Stimulated activated CD4-positive, alpha-beta T cell treated with anti-CD3 and anti-CD28 coated beads, Interleukin-1b, Interleukin-23, amount 100 ng/mL, for 4 hours (primary cell): ENCODE data around the gene UCK2.

Source experiments
- DNase-seq, 2 donors: peaks; one replicate each; pipeline ENCODE4 v3.0.0-alpha.2; 2020; ENCODE audit warnings: low read depth in 2 of 2

Gene UCK2

GRCh38 chr1:165900576-165901380 lies 73.4 kb downstream of the UCK2 start:
- DNase-seq, result no peak

- DNase-seq, result no peak
These were observed 75.2 kb downstream of the UCK2 start for GRCh38 chr1:165902565-165902964.

GRCh38 chr1:165903672-165904071 lies 76.3 kb downstream of the UCK2 start:
- no peak for DNase-seq

- no peak for DNase-seq
These were observed 77.5 kb downstream of the UCK2 start for GRCh38 chr1:165904948-165905347.

GRCh38 chr1:165905853-165906252 lies 78.4 kb downstream of the UCK2 start:
- no peak for DNase-seq

GRCh38 chr1:165907256-165907857 lies 79.9 kb downstream of the UCK2 start:
- DNase-seq, result no peak

- no peak for DNase-seq
These were observed 83.5 kb downstream of the UCK2 start for GRCh38 chr1:165910764-165911421.

GRCh38 chr1:165911609-165912281 lies 84.3 kb downstream of the UCK2 start:
- no peak for DNase-seq

GRCh38 chr1:165912638-165913037 lies 85.2 kb downstream of the UCK2 start:
- no peak for DNase-seq

- DNase-seq, result peak; percentile 21 to 58
These were observed 86.9 kb downstream of the UCK2 start for GRCh38 chr1:165914136-165914798.

- no peak for DNase-seq
These were observed 88.1 kb downstream of the UCK2 start for GRCh38 chr1:165915480-165915879.

GRCh38 chr1:165915932-165916348 lies 88.5 kb downstream of the UCK2 start:
- no peak for DNase-seq

GRCh38 chr1:165917166-165917565 lies 89.8 kb downstream of the UCK2 start:
- no peak for DNase-seq

GRCh38 chr1:165924117-165924516 lies 96.7 kb downstream of the UCK2 start:
- no peak for DNase-seq

GRCh38 chr1:165925498-165926079 lies 98.2 kb downstream of the UCK2 start:
- DNase-seq, result no peak

GRCh38 chr1:165927169-165927568 lies 99.8 kb downstream of the UCK2 start:
- DNase-seq, result no peak

GRCh38 chr1:165928075-165928731 lies 100.8 kb downstream of the UCK2 start:
- peak in 1 of 2 donors; percentile 30 for DNase-seq

- DNase-seq, result no peak
These were observed 103.5 kb downstream of the UCK2 start for GRCh38 chr1:165930961-165931360.

GRCh38 chr1:165933446-165934170 lies 106.2 kb downstream of the UCK2 start:
- no peak for DNase-seq

GRCh38 chr1:165936542-165936941 lies 109.1 kb downstream of the UCK2 start:
- no peak for DNase-seq
